Suprapubic skin (tissue), 4 donors: ENCODE results near the gene NEBL. TPM values are rescaled to one million over a fixed set of nuclear protein-coding genes. Genes with fewer than 3 reads are reported as not detected.

Experiments
- DNase-seq, 2 donors: peaks; one replicate each; pipeline ENCODE4 v3.0.0-alpha.2; 2019; ENCODE audit warnings: low spot score in 2 of 2
- H3K27ac ChIP-seq: fragments of 200-600 bp; sonication (generic); one replicate; pipeline ENCODE4 v1.5.1; 2019
- H3K27me3 ChIP-seq: fragments of 200-600 bp; sonication (generic); one replicate; pipeline ENCODE4 v1.5.1; 2019
- H3K36me3 ChIP-seq: fragments of 200-600 bp; sonication (generic); one replicate; pipeline ENCODE4 v1.5.1; 2019
- H3K4me1 ChIP-seq: fragments of 200-600 bp; sonication (generic); one replicate; pipeline ENCODE4 v1.5.1; 2019
- H3K4me3 ChIP-seq: fragments of 200-600 bp; sonication (generic); one replicate; pipeline ENCODE4 v1.5.1; 2019; ENCODE audit warnings: mild to moderate bottlenecking
- H3K9me3 ChIP-seq: fragments of 200-600 bp; sonication (generic); one replicate; pipeline ENCODE4 v1.5.1; 2019
- CTCF ChIP-seq, 2 donors: fragments of 200-600 bp in 1 of 2; fragments of 450-650 bp in 1 of 2; sonication (generic) in 1 of 2; IDR thresholded peaks; one replicate each; pipeline ENCODE4 v1.5.1; 2016 to 2019; ENCODE audit warnings: antibody characterized with exemption in 2 of 2, mild to moderate bottlenecking in 1 of 2, moderate library complexity in 1 of 2
- EP300 ChIP-seq: sonication (generic); formaldehyde crosslinking; IDR thresholded peaks from one replicate; pipeline ENCODE4 v1.6.1; 2017; ENCODE audit warnings: antibody characterized with exemption
- POLR2A ChIP-seq, 2 donors: fragments of 450-650 bp; IDR thresholded peaks; one replicate each; pipeline ENCODE4 v1.6.1; 2017; ENCODE audit warnings: antibody characterized with exemption in 2 of 2, mild to moderate bottlenecking in 2 of 2, moderate library complexity in 2 of 2
- POLR2AphosphoS5 ChIP-seq, 3 donors: sonication (generic); formaldehyde crosslinking; IDR thresholded peaks; one replicate each; pipeline ENCODE4 v1.6.1; 2017; ENCODE audit warnings: antibody characterized with exemption in 3 of 3
- WGBS: methylation state at CpG from one replicate; pipeline ENCODE4 v1.1.5; 2018; 5-methylcytosine and 5-hydroxymethylcytosine counted together
- total RNA-seq, 4 donors: library from RNA; depleted of rRNA; stranded (reverse); fragments of >200 nt; gene quantifications; one replicate each; pipeline ENCODE4 v1.1.0, GENCODE V29; 2016

The NEBL gene
- total RNA-seq, 4 donors from 2014 or later: 49.9 to 86.4 (median 70.5) TPM

- H3K9me3 ChIP-seq: peaks cover 10% of the 10 kb centered on the region
- DNase-seq: no peak
- H3K27ac ChIP-seq: no peak overlapping the region
- no peak overlapping the region for H3K4me3 ChIP-seq
- peaks cover 26% of the 10 kb centered on the region for H3K36me3 ChIP-seq
- no peak for TF ChIP-seq POLR2A (IDR thresholded peaks at IDR 0.05)
- no peak for TF ChIP-seq POLR2AphosphoS5 (IDR thresholded peaks at IDR 0.05)
- TF ChIP-seq CTCF (IDR thresholded peaks at IDR 0.05): no peak
- no peak for TF ChIP-seq EP300
- WGBS: 92% methylated on average over 4 of the region's 4 CpGs
- H3K4me1 ChIP-seq: no peaks in the 10 kb centered on the region
- no peaks in the 10 kb centered on the region for H3K27me3 ChIP-seq
Observed at GRCh38 chr10:20839141-20839540, 58.0 kb downstream of the NEBL start.

GRCh38 chr10:20836401-20836800 lies 60.7 kb downstream of the NEBL start:
- H3K27ac ChIP-seq: no peak overlapping the region
- H3K36me3 ChIP-seq: peaks cover 26% of the 10 kb centered on the region
- no peak overlapping the region for H3K4me3 ChIP-seq
- peaks cover 10% of the 10 kb centered on the region for H3K9me3 ChIP-seq
- WGBS: 96% methylated on average over 7 of the region's 7 CpGs
- no peak for DNase-seq
- TF ChIP-seq POLR2AphosphoS5 (IDR thresholded peaks at IDR 0.05): no peak
- no peak for TF ChIP-seq EP300
- no peak for TF ChIP-seq POLR2A (IDR thresholded peaks at IDR 0.05)
- no peak for TF ChIP-seq CTCF (IDR thresholded peaks at IDR 0.05)
- H3K27me3 ChIP-seq: no peaks in the 10 kb centered on the region
- H3K4me1 ChIP-seq: no peaks in the 10 kb centered on the region

- 50% methylated on average over 4 of the region's 4 CpGs for WGBS
- DNase-seq: no peak
- H3K4me1 ChIP-seq: no peaks in the 10 kb centered on the region
Observed at GRCh38 chr10:20835335-20835734, 61.8 kb downstream of the NEBL start.

GRCh38 chr10:20834825-20835224 lies 62.3 kb downstream of the NEBL start:
- Histone ChIP-seq H3K4me3 (no peak overlapping the region), H3K4me1 (no peaks in the 10 kb centered on the region), H3K36me3 (peaks cover 38% of the 10 kb centered on the region), H3K9me3 (peaks cover 10% of the 10 kb centered on the region), H3K27me3 (no peaks in the 10 kb centered on the region), H3K27ac (no peak overlapping the region)
- no peak for TF ChIP-seq EP300
- TF ChIP-seq POLR2AphosphoS5 (IDR thresholded peaks at IDR 0.05): no peak
- no peak for TF ChIP-seq CTCF (IDR thresholded peaks at IDR 0.05)
- TF ChIP-seq POLR2A (IDR thresholded peaks at IDR 0.05): no peak
- DNase-seq: no peak
- WGBS: 43% methylated on average over 2 of the region's 2 CpGs

More at GRCh38 chr10:20835335-20835734, 61.8 kb downstream of the NEBL start:
- Histone ChIP-seq H3K4me3 (no peak overlapping the region), H3K27ac (no peak overlapping the region), H3K27me3 (no peaks in the 10 kb centered on the region), H3K9me3 (peaks cover 10% of the 10 kb centered on the region), H3K36me3 (peaks cover 35% of the 10 kb centered on the region)
- TF ChIP-seq EP300 (no peak), CTCF (IDR thresholded peaks at IDR 0.05) (no peak), POLR2A (IDR thresholded peaks at IDR 0.05) (no peak), POLR2AphosphoS5 (IDR thresholded peaks at IDR 0.05) (no peak)

GRCh38 chr10:20822825-20823224 lies 74.3 kb downstream of the NEBL start:
- no peaks in the 10 kb centered on the region for H3K27me3 ChIP-seq
- peaks cover 7% of the 10 kb centered on the region for H3K36me3 ChIP-seq
- TF ChIP-seq CTCF (IDR thresholded peaks at IDR 0.05): no peak
- no peak for TF ChIP-seq POLR2A (IDR thresholded peaks at IDR 0.05)
- TF ChIP-seq POLR2AphosphoS5 (IDR thresholded peaks at IDR 0.05): no peak
- no peak for TF ChIP-seq EP300
- 96% methylated on average over 4 of the region's 4 CpGs for WGBS
- no peak overlapping the region for H3K27ac ChIP-seq
- H3K9me3 ChIP-seq: no peaks in the 10 kb centered on the region
- no peaks in the 10 kb centered on the region for H3K4me1 ChIP-seq
- no peak for DNase-seq
- H3K4me3 ChIP-seq: no peak overlapping the region
